Lung (tissue), 12 donors: Measurements from ENCODE around the gene IGSF23. TPM values are rescaled to one million over a fixed set of nuclear protein-coding genes. Genes with fewer than 3 reads are reported as not detected.

Source experiments
- ATAC-seq: fragments of 200-7000 bp; cut with Tn5 transposase; one replicate; pipeline ENCODE4 v1.9.1; 2020; ENCODE audit warnings: moderate number of reproducible peaks; ENCODE audit not compliant: insufficient read depth, low FRiP score
- DNase-seq, 3 donors: peaks; one replicate each; pipeline ENCODE4 v3.0.0-alpha.2; 2013 to 2017
- H3K27ac ChIP-seq, 2 donors: one replicate each; pipeline ENCODE4 v1.5.1; 2013; ENCODE audit warnings: mild to moderate bottlenecking in 2 of 2, moderate library complexity in 2 of 2, control low read depth in 1 of 2, inconsistent platforms in 1 of 2, low read depth in 1 of 2, low read length in 1 of 2
- H3K27me3 ChIP-seq, 3 donors: one replicate each; pipeline ENCODE4 v1.5.1; 2013; ENCODE audit warnings: low read length in 2 of 3; ENCODE audit not compliant: control insufficient read depth in 3 of 3, insufficient read depth in 3 of 3
- H3K36me3 ChIP-seq, 4 donors: one replicate each; pipeline ENCODE4 v1.5.1; 2013; ENCODE audit warnings: low read length in 4 of 4, mild to moderate bottlenecking in 1 of 4, moderate library complexity in 1 of 4; ENCODE audit not compliant: control insufficient read depth in 4 of 4, insufficient read depth in 4 of 4
- H3K4me1 ChIP-seq, 5 donors: one replicate each; pipeline ENCODE4 v1.5.1; 2013; ENCODE audit warnings: low read length in 5 of 5, mild to moderate bottlenecking in 2 of 5, moderate library complexity in 1 of 5; ENCODE audit not compliant: control insufficient read depth in 5 of 5, insufficient read depth in 5 of 5
- H3K4me3 ChIP-seq: one replicate; pipeline ENCODE4 v1.5.1; 2013; ENCODE audit warnings: mild to moderate bottlenecking, control low read depth, moderate library complexity
- H3K9ac ChIP-seq, 2 donors: one replicate each; pipeline ENCODE4 v1.5.1; 2013; ENCODE audit warnings: low read length in 2 of 2, control low read depth in 1 of 2; ENCODE audit not compliant: insufficient read depth in 1 of 2
- H3K9me3 ChIP-seq, 4 donors: one replicate each; pipeline ENCODE4 v1.5.1; 2013; ENCODE audit warnings: low read length in 3 of 4, mild to moderate bottlenecking in 1 of 4, moderate library complexity in 1 of 4; ENCODE audit not compliant: control insufficient read depth in 4 of 4, insufficient read depth in 3 of 4
- WGBS, 2 donors: extraction: QIAGEN DNeasy Blood & Tissue Kit; methylation state at CpG; one replicate each; pipeline ENCODE4 v1.1.7; 2013; 5-methylcytosine and 5-hydroxymethylcytosine counted together
- polyA plus RNA-seq, 2 donors: library from polyadenylated mRNA; stranded (reverse); fragments of 200-250 nt; gene quantifications; one replicate each; pipeline ENCODE4 v1.2.1, GENCODE V29; 2013
- total RNA-seq, 2 donors: library from RNA; depleted of rRNA in 1 of 2; stranded (reverse); fragments of >200 nt in 1 of 2; gene quantifications; one replicate each; pipeline ENCODE4 v1.2.1, GENCODE V29; 2014 to 2021
- TF ChIP-seq, protein P1 (sequence below): IDR thresholded peaks from 2 replicates; pipeline ENCODE4 v1.5.1; 2012; ENCODE audit warnings: mild to moderate bottlenecking; ENCODE audit errors: control extremely low read depth, extremely low read depth
- donor health status: control.
- donor health status: control.
- donor health status: Bipolar disorder and iron deficiency.
- donor health status: healthy.
- donor health status: DM: yes; HTN: yes; CAD: no.

Gene IGSF23
- total and polyA plus RNA-seq, 4 donors: not detected

- DNase-seq (peak; percentile 66 to 72 (median 66)), ATAC-seq (no peak)
- peaks cover 34 to 52% (median 41%) of the 10 kb centered on the region in 4 donors for H3K36me3 ChIP-seq
- H3K27me3 ChIP-seq: no peaks in the 10 kb centered on the region
- 39 to 40% methylated on average over 25 of the region's 25 CpGs for WGBS, 2 donors
- H3K4me3 ChIP-seq: no peak overlapping the region
- H3K27ac ChIP-seq: no peak overlapping the region
- TF ChIP-seq, protein P1, sequence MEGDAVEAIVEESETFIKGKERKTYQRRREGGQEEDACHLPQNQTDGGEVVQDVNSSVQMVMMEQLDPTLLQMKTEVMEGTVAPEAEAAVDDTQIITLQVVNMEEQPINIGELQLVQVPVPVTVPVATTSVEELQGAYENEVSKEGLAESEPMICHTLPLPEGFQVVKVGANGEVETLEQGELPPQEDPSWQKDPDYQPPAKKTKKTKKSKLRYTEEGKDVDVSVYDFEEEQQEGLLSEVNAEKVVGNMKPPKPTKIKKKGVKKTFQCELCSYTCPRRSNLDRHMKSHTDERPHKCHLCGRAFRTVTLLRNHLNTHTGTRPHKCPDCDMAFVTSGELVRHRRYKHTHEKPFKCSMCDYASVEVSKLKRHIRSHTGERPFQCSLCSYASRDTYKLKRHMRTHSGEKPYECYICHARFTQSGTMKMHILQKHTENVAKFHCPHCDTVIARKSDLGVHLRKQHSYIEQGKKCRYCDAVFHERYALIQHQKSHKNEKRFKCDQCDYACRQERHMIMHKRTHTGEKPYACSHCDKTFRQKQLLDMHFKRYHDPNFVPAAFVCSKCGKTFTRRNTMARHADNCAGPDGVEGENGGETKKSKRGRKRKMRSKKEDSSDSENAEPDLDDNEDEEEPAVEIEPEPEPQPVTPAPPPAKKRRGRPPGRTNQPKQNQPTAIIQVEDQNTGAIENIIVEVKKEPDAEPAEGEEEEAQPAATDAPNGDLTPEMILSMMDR: peak; percentile 74
- H3K9ac ChIP-seq: no peak overlapping the region
- no peaks in the 10 kb centered on the region for H3K9me3 ChIP-seq
- H3K4me1 ChIP-seq: peaks cover 0 to 4% (median 0%) of the 10 kb centered on the region in 5 donors
Measured at GRCh38 chr19:44657211-44657921, 44.0 kb downstream of the IGSF23 start.

- TF ChIP-seq, protein P1: no peak
- no peak overlapping the region for H3K4me3 ChIP-seq
- DNase-seq (no peak), ATAC-seq (no peak)
- no peak overlapping the region for H3K9ac ChIP-seq
- WGBS, 2 donors: 97 to 98% methylated on average over 3 of the region's 3 CpGs
- no peaks in the 10 kb centered on the region for H3K27me3 ChIP-seq
- H3K4me1 ChIP-seq: peaks cover 0 to 8% (median 4%) of the 10 kb centered on the region in 5 donors
- no peak overlapping the region for H3K27ac ChIP-seq
- peaks cover 30 to 56% (median 36%) of the 10 kb centered on the region in 4 donors for H3K36me3 ChIP-seq
- no peaks in the 10 kb centered on the region for H3K9me3 ChIP-seq
Measured at GRCh38 chr19:44658069-44658733, 44.8 kb downstream of the IGSF23 start.

GRCh38 chr19:44660081-44660480, 46.7 kb downstream of the IGSF23 start:
- DNase-seq (no peak), ATAC-seq (peak; percentile 62)
- Histone ChIP-seq H3K9ac (no peak overlapping the region), H3K36me3 (peaks cover 23 to 52% (median 36%) of the 10 kb centered on the region in 4 donors), H3K27me3 (no peaks in the 10 kb centered on the region), H3K4me3 (no peak overlapping the region), H3K9me3 (no peaks in the 10 kb centered on the region), H3K27ac (no peak overlapping the region), H3K4me1 (peaks cover 0 to 10% (median 3%) of the 10 kb centered on the region in 5 donors)
- TF ChIP-seq, protein P1: no peak
- WGBS, 2 donors: 68 to 90% methylated on average over 4 of the region's 4 CpGs
